ENCODE measurements around the gene RARRES2.

The RARRES2 gene

GRCh38 chr7:150376560-150376959 lies 35.1 kb upstream of the RARRES2 start:
- DNase-seq: no peak

GRCh38 chr7:150375662-150376521 lies 34.5 kb upstream of the RARRES2 start:
- peak; percentile 58 for DNase-seq

GRCh38 chr7:150374472-150374871 lies 33.0 kb upstream of the RARRES2 start:
- no peak for DNase-seq

- no peak for DNase-seq
Measured at GRCh38 chr7:150374026-150374425, 32.6 kb upstream of the RARRES2 start.

GRCh38 chr7:150373049-150373801 lies 31.8 kb upstream of the RARRES2 start:
- DNase-seq: no peak

GRCh38 chr7:150372271-150373048 lies 31.0 kb upstream of the RARRES2 start:
- DNase-seq: no peak

- no peak for DNase-seq
Measured at GRCh38 chr7:150371996-150372270, 30.5 kb upstream of the RARRES2 start.

- no peak for DNase-seq
Measured at GRCh38 chr7:150371131-150371995, 29.9 kb upstream of the RARRES2 start.

- no peak for DNase-seq
Measured at GRCh38 chr7:150370612-150371071, 29.2 kb upstream of the RARRES2 start.

GRCh38 chr7:150369748-150370501 lies 28.5 kb upstream of the RARRES2 start:
- no peak for DNase-seq

GRCh38 chr7:150368884-150369747 lies 27.7 kb upstream of the RARRES2 start:
- peak; percentile 63 for DNase-seq

- peak; percentile 89 for DNase-seq
Measured at GRCh38 chr7:150368096-150368883, 26.9 kb upstream of the RARRES2 start, which contains the start of gene REPIN1. Gene REPIN1, plus strand, starts transcription at chr7:150368822. Its CDS starts 890 bp downstream, at chr7:150369712.

- DNase-seq: no peak
Measured at GRCh38 chr7:150367677-150368095, 26.3 kb upstream of the RARRES2 start.

- DNase-seq: no peak
Measured at GRCh38 chr7:150365673-150366398, 24.4 kb upstream of the RARRES2 start.

- no peak for DNase-seq
Measured at GRCh38 chr7:150365194-150365593, 23.8 kb upstream of the RARRES2 start.

GRCh38 chr7:150363872-150364271 lies 22.4 kb upstream of the RARRES2 start:
- no peak for DNase-seq

GRCh38 chr7:150363370-150363769 lies 21.9 kb upstream of the RARRES2 start:
- no peak for DNase-seq

- no peak for DNase-seq
Measured at GRCh38 chr7:150361807-150362621, 20.6 kb upstream of the RARRES2 start.

All from stimulated activated CD4-positive, alpha-beta T cell treated with anti-CD3 and anti-CD28 coated beads, Interleukin-15, amount 100 ng/mL, for 24 hours (primary cell).